Activated naive CD4-positive, alpha-beta T cell treated with anti-CD3 and anti-CD28 coated beads, Interleukin-2, amount 50 U/mL, for 24 hours (primary cell): Measurements from ENCODE around the gene LMNB1.
"Not testable (repeated sequence)": the region's sequence is repeated elsewhere in the genome, so short reads cannot be mapped to it uniquely, and the experiment has no call there.

Experiments used
- H3K27ac Mint-ChIP-seq: one replicate; pipeline ENCODE4 v1.8.0; 2021; ENCODE audit warnings: mild to moderate bottlenecking, mixed read lengths
- H3K27me3 Mint-ChIP-seq: one replicate; pipeline ENCODE4 v1.8.0; 2021; ENCODE audit warnings: mixed read lengths
- H3K36me3 Mint-ChIP-seq: one replicate; pipeline ENCODE4 v1.8.0; 2021; ENCODE audit warnings: mixed read lengths
- H3K4me1 Mint-ChIP-seq: one replicate; pipeline ENCODE4 v1.8.0; 2021; ENCODE audit warnings: mixed read lengths
- H3K4me3 Mint-ChIP-seq: one replicate; pipeline ENCODE4 v1.8.0; 2021; ENCODE audit warnings: mild to moderate bottlenecking, mixed read lengths
- H3K9me3 Mint-ChIP-seq: one replicate; pipeline ENCODE4 v1.8.0; 2021; ENCODE audit warnings: mixed read lengths

Gene LMNB1

GRCh38 chr5:126853541-126854307 lies 76.8 kb downstream of the LMNB1 start:
- H3K36me3 Mint-ChIP-seq, H3K9me3 Mint-ChIP-seq, H3K27me3 Mint-ChIP-seq: not testable (repeated sequence)
- H3K4me1 Mint-ChIP-seq: peaks cover 54% of the 10 kb centered on the region
- H3K27ac Mint-ChIP-seq: peak overlapping the region; percentile 93
- H3K4me3 Mint-ChIP-seq: peak overlapping the region; percentile 88

GRCh38 chr5:126854526-126855110 lies 77.7 kb downstream of the LMNB1 start:
- H3K4me1 Mint-ChIP-seq: peaks cover 54% of the 10 kb centered on the region
- no peaks in the 10 kb centered on the region for H3K36me3 Mint-ChIP-seq
- H3K4me3 Mint-ChIP-seq: no peak overlapping the region
- no peak overlapping the region for H3K27ac Mint-ChIP-seq
- no peaks in the 10 kb centered on the region for H3K27me3 Mint-ChIP-seq
- H3K9me3 Mint-ChIP-seq: no peaks in the 10 kb centered on the region

GRCh38 chr5:126855266-126855665 lies 78.3 kb downstream of the LMNB1 start:
- Mint-ChIP-seq H3K27me3 (no peaks in the 10 kb centered on the region), H3K9me3 (no peaks in the 10 kb centered on the region), H3K36me3 (no peaks in the 10 kb centered on the region), H3K4me3 (peak overlapping the region; percentile 1), H3K27ac (no peak overlapping the region), H3K4me1 (peaks cover 54% of the 10 kb centered on the region)

- no peaks in the 10 kb centered on the region for H3K36me3 Mint-ChIP-seq
- H3K27ac Mint-ChIP-seq: no peak overlapping the region
- no peaks in the 10 kb centered on the region for H3K27me3 Mint-ChIP-seq
- no peak overlapping the region for H3K4me3 Mint-ChIP-seq
- H3K9me3 Mint-ChIP-seq: no peaks in the 10 kb centered on the region
- H3K4me1 Mint-ChIP-seq: peaks cover 29% of the 10 kb centered on the region
Observed at GRCh38 chr5:126857472-126858410, 80.8 kb downstream of the LMNB1 start.

- Mint-ChIP-seq H3K9me3 (no peaks in the 10 kb centered on the region), H3K27ac (no peak overlapping the region), H3K27me3 (no peaks in the 10 kb centered on the region), H3K4me3 (no peak overlapping the region), H3K36me3 (peaks cover 1% of the 10 kb centered on the region), H3K4me1 (peaks cover 22% of the 10 kb centered on the region)
Observed at GRCh38 chr5:126858441-126858840, 81.5 kb downstream of the LMNB1 start.

GRCh38 chr5:126863402-126863801 lies 86.5 kb downstream of the LMNB1 start:
- peaks cover 1% of the 10 kb centered on the region for H3K36me3 Mint-ChIP-seq
- no peaks in the 10 kb centered on the region for H3K9me3 Mint-ChIP-seq
- no peak overlapping the region for H3K27ac Mint-ChIP-seq
- no peak overlapping the region for H3K4me3 Mint-ChIP-seq
- H3K4me1 Mint-ChIP-seq: peaks cover 3% of the 10 kb centered on the region
- H3K27me3 Mint-ChIP-seq: no peaks in the 10 kb centered on the region

- Mint-ChIP-seq H3K36me3 (peaks cover 1% of the 10 kb centered on the region), H3K9me3 (no peaks in the 10 kb centered on the region), H3K4me3 (no peak overlapping the region), H3K27ac (no peak overlapping the region), H3K4me1 (peaks cover 10% of the 10 kb centered on the region), H3K27me3 (no peaks in the 10 kb centered on the region)
Observed at GRCh38 chr5:126864042-126864688, 87.2 kb downstream of the LMNB1 start.

GRCh38 chr5:126865299-126865698 lies 88.4 kb downstream of the LMNB1 start:
- no peak overlapping the region for H3K4me3 Mint-ChIP-seq
- no peak overlapping the region for H3K27ac Mint-ChIP-seq
- H3K36me3 Mint-ChIP-seq: peaks cover 1% of the 10 kb centered on the region
- no peaks in the 10 kb centered on the region for H3K9me3 Mint-ChIP-seq
- peaks cover 19% of the 10 kb centered on the region for H3K4me1 Mint-ChIP-seq
- no peaks in the 10 kb centered on the region for H3K27me3 Mint-ChIP-seq

- Mint-ChIP-seq H3K27ac (no peak overlapping the region), H3K27me3 (no peaks in the 10 kb centered on the region), H3K36me3 (peaks cover 1% of the 10 kb centered on the region), H3K4me1 (peaks cover 19% of the 10 kb centered on the region), H3K4me3 (no peak overlapping the region), H3K9me3 (no peaks in the 10 kb centered on the region)
Observed at GRCh38 chr5:126866851-126867636, 90.1 kb downstream of the LMNB1 start.

- Mint-ChIP-seq H3K4me1 (peaks cover 19% of the 10 kb centered on the region), H3K4me3 (peak overlapping the region; percentile 85), H3K27me3 (no peaks in the 10 kb centered on the region), H3K36me3 (peaks cover 6% of the 10 kb centered on the region), H3K9me3 (no peaks in the 10 kb centered on the region), H3K27ac (no peak overlapping the region)
Observed at GRCh38 chr5:126868338-126869004, 91.5 kb downstream of the LMNB1 start.

GRCh38 chr5:126869005-126869451 lies 92.1 kb downstream of the LMNB1 start:
- Mint-ChIP-seq H3K4me3 (peak overlapping the region; percentile 85), H3K27me3 (no peaks in the 10 kb centered on the region), H3K36me3 (peaks cover 6% of the 10 kb centered on the region), H3K9me3 (no peaks in the 10 kb centered on the region), H3K4me1 (peaks cover 19% of the 10 kb centered on the region), H3K27ac (no peak overlapping the region)

GRCh38 chr5:126871441-126871840 lies 94.5 kb downstream of the LMNB1 start:
- Mint-ChIP-seq H3K9me3 (no peaks in the 10 kb centered on the region), H3K36me3 (peaks cover 6% of the 10 kb centered on the region), H3K27ac (no peak overlapping the region), H3K4me1 (peaks cover 19% of the 10 kb centered on the region), H3K27me3 (no peaks in the 10 kb centered on the region), H3K4me3 (no peak overlapping the region)

- peaks cover 8% of the 10 kb centered on the region for H3K36me3 Mint-ChIP-seq
Observed at GRCh38 chr5:126872561-126873354, 95.8 kb downstream of the LMNB1 start.

More at GRCh38 chr5:126872561-126873354, 95.8 kb downstream of the LMNB1 start:
- Mint-ChIP-seq H3K4me1 (peaks cover 16% of the 10 kb centered on the region), H3K27ac (no peak overlapping the region), H3K4me3 (no peak overlapping the region), H3K9me3 (no peaks in the 10 kb centered on the region), H3K27me3 (no peaks in the 10 kb centered on the region)
